Measurements from ENCODE around the gene CNP.
"Not testable (repeated sequence)": the region's sequence is repeated elsewhere in the genome, so short reads cannot be mapped to it uniquely, and the experiment has no call there.

The CNP gene

DNA sequence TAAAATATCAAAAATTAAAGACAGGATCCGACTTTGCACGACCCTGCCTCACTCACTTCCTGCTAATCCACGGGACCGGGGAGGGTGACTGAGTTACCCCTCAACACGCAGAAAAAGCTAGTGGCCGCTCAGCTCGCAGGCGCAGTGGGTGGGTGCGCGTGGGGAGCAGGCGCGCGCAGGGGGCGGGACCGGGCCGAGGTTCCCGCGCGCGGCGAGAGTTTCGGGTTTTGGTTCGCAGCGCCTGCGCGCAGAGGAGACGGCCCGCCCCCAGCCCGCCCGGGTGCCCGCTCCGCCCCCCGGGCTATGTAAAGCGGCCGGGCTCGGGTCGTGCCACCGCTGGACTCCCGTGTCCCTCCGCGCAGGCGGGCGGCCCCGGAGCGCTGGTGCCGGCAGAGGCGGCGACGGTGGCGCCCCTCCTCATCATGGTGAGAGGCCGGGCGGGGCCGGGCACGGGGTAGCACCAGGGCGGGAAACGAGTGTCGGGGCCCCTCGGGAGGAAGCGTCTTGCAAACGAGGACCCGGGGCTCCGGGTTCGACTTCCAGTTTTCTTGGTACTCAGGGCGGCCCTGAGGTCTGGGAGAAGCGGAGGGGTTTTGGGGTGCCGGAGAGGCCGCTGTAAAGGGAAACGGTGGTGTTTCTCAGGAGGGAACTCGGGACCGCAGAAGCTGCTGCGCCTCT, at the start of gene CNP:
Gene CNP, plus strand, starts transcription at position 333 of the 678 bp plus-strand sequence. Its CDS starts 90 bp downstream, at position 423.
- DNase-seq (ENCODE audit: low read depth), result no peak

DNA sequence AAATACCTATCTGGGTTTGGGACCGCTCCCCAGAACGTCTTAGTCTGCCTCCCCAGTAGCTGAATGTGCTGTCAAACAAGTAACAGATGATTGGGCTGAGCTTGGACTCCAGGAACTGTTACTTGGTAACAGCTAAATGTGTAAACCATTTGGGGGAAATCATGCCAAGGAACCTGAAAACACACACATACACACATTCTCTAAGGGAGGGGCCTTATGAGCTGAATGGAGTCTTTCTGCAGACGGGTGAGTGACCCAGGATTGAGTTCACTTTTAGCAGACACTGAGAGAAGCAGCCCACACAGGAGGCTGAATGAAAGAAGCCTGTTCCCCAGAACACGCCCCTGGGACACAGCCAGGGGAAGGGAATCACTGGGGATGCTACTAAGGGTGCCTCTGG, 49.4 kb upstream of the CNP start:
- no peak for DNase-seq (ENCODE audit: low read depth)

DNA sequence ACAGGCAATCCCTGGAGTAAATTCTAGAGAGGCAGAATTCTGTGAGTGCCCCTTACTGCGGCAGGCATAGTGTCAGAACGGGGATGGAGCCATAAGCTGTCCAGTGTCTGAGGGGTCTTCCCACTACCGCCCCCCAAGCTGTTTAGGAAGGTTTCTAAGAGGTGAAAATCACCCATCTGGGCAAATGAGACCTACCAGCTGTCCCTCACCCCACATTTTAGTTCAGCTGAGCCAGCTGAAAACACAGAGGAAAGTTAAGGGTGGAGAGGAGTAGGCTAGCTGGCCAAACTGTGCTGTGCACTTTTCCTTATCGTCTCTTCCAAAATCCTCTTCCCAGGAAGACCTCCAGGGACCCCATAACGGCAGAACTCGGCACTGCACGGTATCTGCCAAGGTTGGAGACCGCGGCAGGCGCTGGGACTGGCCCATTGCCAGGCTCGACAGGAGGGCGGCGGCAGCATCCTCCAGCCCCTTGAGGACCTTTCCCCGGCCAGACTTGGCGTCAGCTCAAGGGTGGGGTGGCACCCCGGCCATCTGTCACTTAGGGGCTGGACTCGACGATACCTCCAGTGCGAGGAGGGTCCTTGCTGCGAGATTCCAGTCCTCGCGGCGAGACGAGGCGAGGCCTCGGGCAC, 48.8 kb upstream of the CNP start:
- DNase-seq (ENCODE audit: low read depth), result no peak

- peak; percentile 83 for DNase-seq (ENCODE audit: low read depth)
Observed at GRCh38 chr17:41918314-41919164, 48.1 kb upstream of the CNP start, which contains the start of gene ACLY. Gene ACLY (minus strand): TSS chr17:41918951. CDS start chr17:41913873, 5,078 bp downstream.

GRCh38 chr17:41919165-41919817, 47.3 kb upstream of the CNP start:
- no peak for DNase-seq (ENCODE audit: low read depth)

GRCh38 chr17:41919840-41920579, 46.6 kb upstream of the CNP start:
- DNase-seq (ENCODE audit: low read depth), result no peak

- DNase-seq (ENCODE audit: low read depth), result no peak
Observed at GRCh38 chr17:41920580-41920955, 46.0 kb upstream of the CNP start.

- DNase-seq (ENCODE audit: low read depth), result no peak
Observed at GRCh38 chr17:41925991-41926590, 40.5 kb upstream of the CNP start.

DNA sequence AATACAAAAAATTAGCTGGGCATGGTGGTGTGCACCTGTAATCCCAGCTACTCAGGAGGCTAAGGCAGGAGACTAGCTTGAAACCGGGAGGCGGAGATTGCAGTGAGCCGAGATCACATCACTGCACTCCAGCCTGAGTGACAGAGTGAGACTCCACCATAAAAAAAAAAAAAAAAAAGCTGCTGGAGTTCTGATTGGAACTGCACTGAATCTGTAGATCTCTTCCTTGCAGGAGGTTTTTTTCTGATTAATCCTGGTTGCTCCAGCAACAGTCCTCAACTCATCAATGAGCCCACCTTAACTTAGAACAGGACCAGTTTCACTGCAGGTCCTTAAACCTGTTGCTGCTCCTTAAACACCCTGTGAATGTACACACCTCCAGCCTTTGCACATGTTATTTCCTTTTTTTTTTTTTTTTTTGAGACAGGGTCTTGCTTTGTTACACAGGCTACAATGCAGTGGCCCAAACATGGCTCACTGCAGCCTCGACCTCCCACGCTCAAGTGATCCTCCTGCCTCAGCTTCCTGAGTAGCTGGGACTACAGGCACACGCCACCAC, 37.8 kb upstream of the CNP start:
- no peak for DNase-seq (ENCODE audit: low read depth)

GRCh38 chr17:41930009-41930832, 36.4 kb upstream of the CNP start, which contains the start of gene ODAD4:
Gene ODAD4 (plus strand): TSS chr17:41930617. CDS start chr17:41930724, 107 bp downstream.
- DNase-seq (ENCODE audit: low read depth), result peak; percentile 85

DNA sequence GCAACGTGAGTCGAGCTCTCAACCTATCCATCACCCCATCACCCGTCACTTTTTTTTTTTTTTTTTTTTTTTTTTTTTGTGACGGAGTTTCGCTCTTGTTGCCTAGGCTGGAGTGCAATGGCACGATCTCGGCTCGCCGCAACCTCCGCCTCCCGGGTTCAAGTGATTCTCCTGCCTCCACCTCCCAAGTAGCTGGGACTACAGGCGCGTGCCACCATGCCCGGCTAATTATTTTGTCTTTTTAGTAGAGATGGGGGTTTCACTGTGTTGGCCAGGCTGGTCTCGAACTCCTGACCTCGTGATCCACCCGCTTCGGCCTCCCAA, 35.8 kb upstream of the CNP start:
- DNase-seq (ENCODE audit: low read depth), result not testable (repeated sequence)

- DNase-seq (ENCODE audit: low read depth), result not testable (repeated sequence)
Observed at GRCh38 chr17:41931715-41932114, 34.9 kb upstream of the CNP start.

DNA sequence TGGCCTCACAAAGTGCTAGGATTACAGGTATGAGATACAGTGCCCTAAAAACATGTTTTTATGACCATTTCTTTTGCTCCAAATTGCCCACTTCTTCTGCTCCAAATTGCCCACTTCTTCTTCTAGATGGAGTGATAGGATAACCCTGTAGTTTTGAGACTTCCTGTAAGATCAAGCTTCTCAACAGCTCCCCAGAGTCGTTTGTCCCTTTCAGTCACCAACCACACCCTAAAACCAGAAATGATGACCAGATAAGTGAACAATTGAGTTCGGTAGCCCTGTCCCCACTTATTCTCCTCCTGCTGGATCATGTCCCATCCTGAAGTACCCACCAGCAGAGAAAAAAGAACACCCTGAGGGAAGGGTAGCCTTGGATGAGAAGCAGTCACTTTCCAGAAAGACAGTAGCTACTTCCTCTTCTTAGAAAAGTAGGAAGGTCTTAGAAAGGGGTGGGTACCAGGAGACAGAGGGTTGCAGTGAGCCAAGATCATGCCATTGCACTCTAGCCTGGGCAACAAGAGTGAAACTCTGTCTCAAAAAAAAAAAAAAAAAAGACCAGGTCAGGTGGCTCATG, 33.7 kb upstream of the CNP start:
- DNase-seq (ENCODE audit: low read depth), result no peak

DNA sequence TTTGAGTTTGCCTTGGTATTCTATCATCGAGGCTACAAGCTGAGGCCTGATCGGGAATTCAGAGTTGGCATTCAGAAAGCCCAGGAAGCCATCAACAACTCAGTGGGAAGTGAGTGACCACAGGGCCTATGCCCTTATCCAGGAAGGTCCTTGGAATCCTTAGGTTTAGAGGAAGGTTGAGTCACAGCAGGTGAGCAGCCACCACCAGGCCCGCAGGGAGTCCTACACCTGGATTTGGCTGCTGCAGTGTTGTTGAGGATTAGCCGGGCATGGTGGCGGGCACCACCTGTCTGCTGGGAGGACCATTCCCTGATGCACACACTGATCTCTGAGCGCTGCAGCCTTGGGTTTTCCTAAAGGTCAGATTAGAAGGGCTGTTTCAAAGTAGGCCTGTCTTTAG, 31.0 kb upstream of the CNP start:
- DNase-seq (ENCODE audit: low read depth), result no peak

DNA sequence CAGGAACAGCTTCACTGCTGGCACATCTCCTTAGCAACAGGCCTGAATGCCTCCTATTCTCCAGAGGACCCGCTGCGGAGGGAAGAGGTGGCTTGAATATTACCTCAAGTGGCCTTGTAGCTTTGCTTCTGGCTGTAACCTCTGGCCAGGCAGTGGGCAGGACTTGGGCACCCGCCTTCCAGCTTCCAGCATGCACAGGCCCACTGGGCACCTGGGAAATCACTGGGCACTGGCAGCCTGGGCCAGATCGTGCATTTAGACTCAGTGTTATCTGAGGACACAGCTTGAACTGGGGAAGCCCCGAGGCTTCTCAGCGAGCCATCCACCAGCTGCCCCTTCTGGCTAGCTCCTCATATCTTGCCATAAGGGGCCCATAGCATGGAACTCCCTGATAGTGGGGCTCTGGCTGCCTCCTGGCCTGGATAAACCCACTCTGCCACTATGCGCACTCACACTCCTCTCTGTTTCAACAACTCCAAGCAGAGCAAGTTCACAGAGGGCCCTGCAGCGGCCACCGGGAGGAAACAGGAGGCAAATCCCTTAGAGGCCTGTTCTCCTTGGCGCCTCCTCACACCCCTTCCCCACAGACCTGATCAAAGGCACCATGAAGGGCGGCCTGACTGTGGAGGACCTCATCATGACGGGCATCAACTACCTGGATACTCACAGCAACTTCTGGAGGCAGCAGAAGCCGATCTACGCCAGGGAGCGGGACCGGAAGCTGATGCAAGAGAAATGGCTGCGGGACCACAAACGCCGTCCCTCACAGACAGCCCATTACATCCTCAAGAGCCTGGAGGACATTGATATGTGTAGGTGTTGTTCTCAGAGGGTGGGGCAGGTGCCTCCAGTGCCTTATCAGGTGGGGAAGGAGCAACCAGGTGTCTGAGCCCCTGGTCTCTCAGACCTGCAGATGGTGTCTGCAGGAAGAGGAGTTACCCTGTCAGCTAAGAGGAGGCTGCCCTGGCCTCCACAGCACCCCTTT, 28.3 kb upstream of the CNP start:
- no peak for DNase-seq (ENCODE audit: low read depth)

DNA sequence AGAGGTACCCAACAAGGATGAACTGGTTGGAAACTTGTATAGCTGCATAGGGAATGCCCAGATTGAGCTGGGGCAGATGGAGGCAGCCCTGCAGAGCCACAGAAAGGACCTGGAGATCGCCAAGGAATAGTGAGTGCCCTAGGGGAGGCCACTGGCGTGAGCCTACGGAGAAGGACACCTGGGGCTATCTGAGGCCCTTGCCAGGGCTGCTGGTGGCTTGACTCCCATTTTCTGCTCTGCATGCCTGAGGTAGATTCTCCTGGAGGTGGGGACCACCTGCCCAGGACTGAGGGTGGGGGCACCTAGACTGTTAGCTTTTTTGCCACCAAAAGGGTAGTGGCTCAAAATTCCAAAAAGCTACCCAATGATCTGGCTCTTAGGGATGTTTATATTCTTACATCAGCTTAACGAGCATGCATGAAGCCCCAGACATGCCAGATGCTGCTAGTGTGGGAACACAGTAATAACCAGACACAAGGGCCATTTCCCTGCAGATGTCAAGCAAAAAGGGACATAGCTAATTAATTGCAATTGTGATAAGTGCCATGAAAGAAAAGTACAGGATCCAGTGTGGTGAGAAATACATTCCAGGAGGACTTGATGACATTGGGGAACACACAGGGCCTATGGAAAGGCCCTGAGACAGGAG, 27.4 kb upstream of the CNP start:
- no peak for DNase-seq (ENCODE audit: low read depth)

DNA sequence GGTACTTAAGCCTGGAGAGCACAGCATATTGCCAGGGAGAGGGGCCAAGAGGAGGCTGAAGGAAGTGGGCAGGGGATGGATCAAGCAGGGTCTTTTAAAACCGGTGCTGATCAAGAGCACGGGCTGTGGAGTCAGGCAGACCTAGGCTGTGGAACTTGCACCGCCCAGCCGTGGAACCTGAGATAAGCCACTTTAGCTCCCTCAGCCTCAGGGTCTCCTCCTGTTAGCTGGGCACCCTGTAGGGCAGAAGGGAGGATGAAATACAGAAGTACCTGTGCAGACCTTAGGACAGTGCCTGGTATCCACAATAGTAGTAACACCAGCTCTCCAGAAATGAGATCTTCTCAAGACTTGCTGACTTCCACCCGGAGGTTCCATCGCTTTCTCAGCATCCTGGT, 26.9 kb upstream of the CNP start:
- DNase-seq (ENCODE audit: low read depth), result no peak

DNA sequence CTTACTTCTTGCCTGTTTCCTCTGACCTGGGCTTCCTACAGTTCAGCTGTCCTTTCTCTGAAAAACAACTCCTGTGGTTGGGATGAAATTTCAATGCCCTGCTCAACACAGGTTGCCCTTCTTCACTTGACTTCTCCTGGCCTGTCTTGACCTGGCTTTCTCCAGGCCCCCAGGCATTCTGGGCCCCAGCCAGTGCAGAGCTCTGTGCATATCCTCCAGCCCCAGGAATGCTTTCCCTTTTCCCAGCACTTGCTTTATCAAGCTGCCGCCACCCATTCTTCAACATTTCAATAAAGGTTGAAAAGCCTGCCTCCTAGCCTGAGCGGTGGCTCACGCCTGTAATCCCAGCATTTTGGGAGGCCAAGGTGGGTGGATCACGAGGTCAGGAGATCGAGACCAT, 25.4 kb upstream of the CNP start:
- no peak for DNase-seq (ENCODE audit: low read depth)

Measured in non-pigmented ciliary epithelial cell (primary cell).